GM12874 (cell line): Measurements from ENCODE around the gene OR8B8.

Source experiments
- TF ChIP-seq, protein P1 (sequence below): IDR thresholded peaks from 2 replicates; pipeline ENCODE4 v1.5.1; 2011; ENCODE audit warnings: low read depth, mild to moderate bottlenecking, control low read depth, low read length, moderate library complexity; ENCODE audit not compliant: insufficient read depth

Gene OR8B8

DNA sequence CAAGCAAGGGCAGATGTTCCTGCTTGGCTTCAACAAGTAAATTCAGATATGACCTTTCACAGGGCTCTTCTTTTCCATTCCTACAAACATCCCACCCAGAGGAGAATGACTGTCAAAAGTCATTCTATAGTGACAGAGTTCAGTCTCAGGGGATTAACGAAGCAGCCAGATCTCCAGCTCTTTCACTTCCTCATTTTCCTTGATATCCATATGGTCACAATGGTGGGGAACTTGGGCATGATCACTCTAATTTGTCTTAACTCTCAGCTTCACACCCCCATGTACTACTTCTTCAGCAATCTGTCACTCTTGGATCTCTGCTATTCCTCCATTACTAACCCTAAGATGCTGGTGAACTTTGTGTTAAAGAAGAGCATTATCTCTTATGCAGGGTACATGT lies 15.0 kb upstream of the OR8B8 start:
- TF ChIP-seq, protein P1, sequence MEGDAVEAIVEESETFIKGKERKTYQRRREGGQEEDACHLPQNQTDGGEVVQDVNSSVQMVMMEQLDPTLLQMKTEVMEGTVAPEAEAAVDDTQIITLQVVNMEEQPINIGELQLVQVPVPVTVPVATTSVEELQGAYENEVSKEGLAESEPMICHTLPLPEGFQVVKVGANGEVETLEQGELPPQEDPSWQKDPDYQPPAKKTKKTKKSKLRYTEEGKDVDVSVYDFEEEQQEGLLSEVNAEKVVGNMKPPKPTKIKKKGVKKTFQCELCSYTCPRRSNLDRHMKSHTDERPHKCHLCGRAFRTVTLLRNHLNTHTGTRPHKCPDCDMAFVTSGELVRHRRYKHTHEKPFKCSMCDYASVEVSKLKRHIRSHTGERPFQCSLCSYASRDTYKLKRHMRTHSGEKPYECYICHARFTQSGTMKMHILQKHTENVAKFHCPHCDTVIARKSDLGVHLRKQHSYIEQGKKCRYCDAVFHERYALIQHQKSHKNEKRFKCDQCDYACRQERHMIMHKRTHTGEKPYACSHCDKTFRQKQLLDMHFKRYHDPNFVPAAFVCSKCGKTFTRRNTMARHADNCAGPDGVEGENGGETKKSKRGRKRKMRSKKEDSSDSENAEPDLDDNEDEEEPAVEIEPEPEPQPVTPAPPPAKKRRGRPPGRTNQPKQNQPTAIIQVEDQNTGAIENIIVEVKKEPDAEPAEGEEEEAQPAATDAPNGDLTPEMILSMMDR: no peak

DNA sequence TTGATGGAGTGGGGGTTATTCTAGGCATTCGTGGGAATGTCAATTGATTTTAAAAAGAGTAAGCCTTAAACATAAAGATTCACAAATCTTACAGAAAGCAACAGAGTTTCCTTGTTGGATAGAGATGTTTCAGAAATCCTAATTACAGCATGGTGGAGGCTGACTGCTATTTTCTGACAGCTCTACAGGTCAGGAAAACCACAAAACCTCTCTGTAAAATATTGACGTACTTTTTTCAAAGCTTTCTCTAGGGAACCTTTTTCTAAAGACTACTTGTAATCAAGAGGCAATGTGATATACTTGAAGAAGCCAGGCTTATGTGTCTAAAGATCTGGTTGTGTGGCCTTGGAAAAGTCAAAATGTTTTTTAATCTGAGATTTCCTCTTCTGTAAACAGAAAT lies 9.1 kb upstream of the OR8B8 start:
- TF ChIP-seq, protein P1: no peak

DNA sequence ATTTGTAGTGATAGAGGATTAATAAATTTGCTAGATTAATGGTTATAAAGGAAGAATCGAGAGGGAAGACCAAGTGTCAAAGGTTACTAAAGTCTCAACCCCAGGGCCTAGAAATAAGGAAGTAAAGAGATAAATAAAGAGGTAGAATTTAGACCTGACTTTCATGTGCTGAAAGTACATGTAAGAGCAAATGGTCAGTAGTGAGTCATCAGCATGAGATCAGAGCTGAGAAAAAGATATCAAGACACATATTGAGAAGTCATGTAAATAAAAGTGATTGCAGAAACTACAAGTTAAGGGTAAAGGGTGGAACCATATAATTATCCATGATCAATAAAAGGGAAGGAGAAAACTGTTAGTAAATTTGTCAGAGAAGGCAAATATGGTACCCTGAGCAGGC lies 1.4 kb upstream of the OR8B8 start:
- TF ChIP-seq, protein P1: no peak

DNA sequence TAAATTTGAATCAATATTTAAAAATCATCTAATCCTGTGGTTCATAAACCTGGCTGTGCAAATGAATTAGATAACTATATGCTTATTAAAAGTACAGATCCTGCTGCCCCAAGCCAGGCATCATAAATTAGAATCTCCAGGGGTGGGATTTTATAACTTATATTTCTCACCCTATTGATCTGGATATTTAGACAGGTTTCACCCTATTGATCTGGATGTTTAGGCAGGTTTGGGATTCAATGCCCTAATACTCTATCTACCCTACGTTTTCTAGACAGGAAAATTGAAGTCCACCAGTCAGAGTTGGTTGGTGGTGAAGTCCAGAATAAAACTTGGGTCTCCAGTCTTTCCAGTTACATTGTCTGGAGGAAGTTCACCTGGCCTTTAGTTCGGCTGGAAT lies 2.6 kb downstream of the OR8B8 start:
- TF ChIP-seq, protein P1: no peak

DNA sequence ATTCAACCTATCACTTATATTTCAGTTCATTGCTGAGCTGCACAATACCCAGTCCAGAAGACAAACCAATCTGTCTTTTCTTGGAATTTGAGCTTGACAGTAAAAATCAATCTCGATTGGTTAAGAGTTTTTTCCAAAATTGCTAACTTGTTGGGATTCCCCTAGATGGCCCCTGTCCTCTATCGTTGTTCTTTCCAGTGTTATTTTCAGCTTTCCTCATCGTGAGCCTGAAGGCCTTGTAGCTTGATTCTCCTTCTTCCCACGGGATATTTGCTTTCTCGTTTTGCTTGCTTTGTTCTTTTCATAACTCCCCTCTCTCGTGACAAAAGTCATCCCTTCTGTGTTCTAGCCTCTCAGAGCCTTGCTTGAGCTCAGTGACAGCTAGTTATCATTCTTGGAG lies 3.1 kb downstream of the OR8B8 start:
- TF ChIP-seq, protein P1: no peak

DNA sequence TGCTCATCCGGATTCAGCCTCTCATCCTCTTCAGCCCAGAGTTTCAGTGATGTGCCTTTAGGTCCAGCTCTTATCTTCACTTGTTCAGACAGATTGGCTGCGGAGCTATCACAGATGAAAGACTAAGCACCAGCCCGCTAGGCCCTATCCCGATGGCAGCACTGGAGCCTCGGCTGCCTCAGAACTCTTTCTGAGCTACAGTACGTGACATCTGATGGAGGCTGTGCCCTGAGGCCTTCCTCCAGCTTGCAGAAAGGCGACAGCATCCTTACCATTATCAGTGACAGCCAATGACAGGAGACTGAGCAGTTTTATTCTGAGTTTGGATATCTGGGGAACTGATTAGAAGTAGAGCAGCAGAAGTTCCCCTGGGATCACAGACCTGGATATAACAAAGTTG lies 4.0 kb downstream of the OR8B8 start:
- TF ChIP-seq, protein P1: no peak

DNA sequence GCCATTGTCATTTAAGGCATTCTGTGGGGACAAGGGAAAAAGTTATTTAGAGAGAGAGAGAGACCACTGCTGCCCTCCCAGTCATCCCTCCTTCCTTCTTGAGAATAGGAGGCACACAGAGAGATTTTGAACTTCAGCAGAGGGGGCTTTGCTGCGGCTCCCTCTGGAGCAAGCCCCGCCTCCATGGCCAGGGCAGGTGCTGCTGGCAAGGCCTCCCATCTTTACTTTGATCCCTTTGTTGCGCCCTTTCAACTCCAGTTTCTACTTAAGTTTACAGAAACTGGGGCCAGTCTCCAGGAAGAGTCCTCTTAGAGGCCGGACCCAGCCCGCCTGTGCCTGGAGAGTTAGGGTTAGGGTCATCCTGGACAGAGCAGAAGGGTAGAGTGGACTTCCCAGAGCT lies 4.4 kb downstream of the OR8B8 start:
- TF ChIP-seq, protein P1: no peak

DNA sequence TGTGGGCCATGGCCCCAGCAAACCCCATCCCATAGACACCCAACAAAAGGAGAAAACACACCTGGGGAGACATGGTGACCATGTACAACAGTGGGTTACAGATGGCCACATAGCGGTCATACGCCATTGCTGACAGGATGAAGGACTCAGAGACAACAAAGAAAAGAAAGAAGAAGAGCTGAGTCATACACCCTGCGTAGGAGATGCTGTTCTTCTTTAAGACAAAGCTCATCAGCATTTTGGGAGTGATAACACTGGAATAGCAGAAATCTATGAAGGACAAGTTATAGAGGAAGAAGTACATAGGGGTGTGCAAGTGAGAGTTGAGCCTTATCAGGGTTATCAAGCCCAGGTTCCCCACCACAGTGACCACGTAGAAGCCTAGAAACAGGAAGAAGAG lies 4.9 kb downstream of the OR8B8 start:
- TF ChIP-seq, protein P1: no peak
